Measurements from ENCODE around the gene MOCS1. TPM values are rescaled to one million over a fixed set of nuclear protein-coding genes. Genes with fewer than 3 reads are reported as not detected.

MOCS1 gene
- total and polyA plus RNA-seq, 2 donors from 2014 or later: 25.9 to 41.3 TPM

GRCh38 chr6:39884696-39885095, 49.6 kb downstream of the MOCS1 start:
- H3K9me3 ChIP-seq (ENCODE audit: control insufficient read depth in 2 of 3, insufficient read depth in 1 of 3, low read length in 3 of 3): no peaks in the 10 kb centered on the region
- intact Hi-C loops (cut with DNase I): no loop called here
- H3K36me3 ChIP-seq (ENCODE audit: control insufficient read depth in 2 of 3, insufficient read depth in 3 of 3, low read length in 3 of 3): no peaks in the 10 kb centered on the region
- FAIRE-seq (no peak), DNase-seq (no peak)
- TF ChIP-seq, protein P1, sequence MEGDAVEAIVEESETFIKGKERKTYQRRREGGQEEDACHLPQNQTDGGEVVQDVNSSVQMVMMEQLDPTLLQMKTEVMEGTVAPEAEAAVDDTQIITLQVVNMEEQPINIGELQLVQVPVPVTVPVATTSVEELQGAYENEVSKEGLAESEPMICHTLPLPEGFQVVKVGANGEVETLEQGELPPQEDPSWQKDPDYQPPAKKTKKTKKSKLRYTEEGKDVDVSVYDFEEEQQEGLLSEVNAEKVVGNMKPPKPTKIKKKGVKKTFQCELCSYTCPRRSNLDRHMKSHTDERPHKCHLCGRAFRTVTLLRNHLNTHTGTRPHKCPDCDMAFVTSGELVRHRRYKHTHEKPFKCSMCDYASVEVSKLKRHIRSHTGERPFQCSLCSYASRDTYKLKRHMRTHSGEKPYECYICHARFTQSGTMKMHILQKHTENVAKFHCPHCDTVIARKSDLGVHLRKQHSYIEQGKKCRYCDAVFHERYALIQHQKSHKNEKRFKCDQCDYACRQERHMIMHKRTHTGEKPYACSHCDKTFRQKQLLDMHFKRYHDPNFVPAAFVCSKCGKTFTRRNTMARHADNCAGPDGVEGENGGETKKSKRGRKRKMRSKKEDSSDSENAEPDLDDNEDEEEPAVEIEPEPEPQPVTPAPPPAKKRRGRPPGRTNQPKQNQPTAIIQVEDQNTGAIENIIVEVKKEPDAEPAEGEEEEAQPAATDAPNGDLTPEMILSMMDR (IDR thresholded peaks at IDR 0.05; ENCODE audit: borderline replicate concordance, extremely low read depth, insufficient read depth): no peak
- no peak overlapping the region for H3K27ac ChIP-seq (ENCODE audit: low read depth in 2 of 2, low read length in 2 of 2)
- H3K4me3 ChIP-seq (ENCODE audit: low read length in 3 of 3): no peak overlapping the region
- H3K27me3 ChIP-seq (ENCODE audit: control insufficient read depth, insufficient read depth, low read length): no peaks in the 10 kb centered on the region
- H3K9ac ChIP-seq (ENCODE audit: low read length in 3 of 3): no peak overlapping the region
- peaks cover 0 to 3% (median 0%) of the 10 kb centered on the region in 3 donors for H3K4me1 ChIP-seq (ENCODE audit: control insufficient read depth in 2 of 3, insufficient read depth in 2 of 3, low read depth in 1 of 3, low read length in 3 of 3)

- FAIRE-seq: no peak
- TF ChIP-seq, protein P1 (IDR thresholded peaks at IDR 0.05; ENCODE audit: borderline replicate concordance, extremely low read depth, insufficient read depth): no peak
- H3K27me3 ChIP-seq (ENCODE audit: control insufficient read depth, insufficient read depth, low read length): no peaks in the 10 kb centered on the region
- no peaks in the 10 kb centered on the region for H3K9me3 ChIP-seq (ENCODE audit: control insufficient read depth in 2 of 3, insufficient read depth in 1 of 3, low read length in 3 of 3)
- H3K36me3 ChIP-seq (ENCODE audit: control insufficient read depth in 2 of 3, insufficient read depth in 3 of 3, low read length in 3 of 3): no peaks in the 10 kb centered on the region
- no peak overlapping the region for H3K9ac ChIP-seq (ENCODE audit: low read length in 3 of 3)
- peak; percentile 69 to 96 (median 84) for DNase-seq
- no peak overlapping the region for H3K4me3 ChIP-seq (ENCODE audit: low read length in 3 of 3)
- peak overlapping the region in 1 of 2 donors; percentile 24 for H3K27ac ChIP-seq (ENCODE audit: low read depth in 2 of 2, low read length in 2 of 2)
- peaks cover 0 to 3% (median 0%) of the 10 kb centered on the region in 3 donors for H3K4me1 ChIP-seq (ENCODE audit: control insufficient read depth in 2 of 3, insufficient read depth in 2 of 3, low read depth in 1 of 3, low read length in 3 of 3)
- intact Hi-C loops (cut with DNase I): no loop called here
Measured at GRCh38 chr6:39882531-39882899, 51.7 kb downstream of the MOCS1 start.

DNA sequence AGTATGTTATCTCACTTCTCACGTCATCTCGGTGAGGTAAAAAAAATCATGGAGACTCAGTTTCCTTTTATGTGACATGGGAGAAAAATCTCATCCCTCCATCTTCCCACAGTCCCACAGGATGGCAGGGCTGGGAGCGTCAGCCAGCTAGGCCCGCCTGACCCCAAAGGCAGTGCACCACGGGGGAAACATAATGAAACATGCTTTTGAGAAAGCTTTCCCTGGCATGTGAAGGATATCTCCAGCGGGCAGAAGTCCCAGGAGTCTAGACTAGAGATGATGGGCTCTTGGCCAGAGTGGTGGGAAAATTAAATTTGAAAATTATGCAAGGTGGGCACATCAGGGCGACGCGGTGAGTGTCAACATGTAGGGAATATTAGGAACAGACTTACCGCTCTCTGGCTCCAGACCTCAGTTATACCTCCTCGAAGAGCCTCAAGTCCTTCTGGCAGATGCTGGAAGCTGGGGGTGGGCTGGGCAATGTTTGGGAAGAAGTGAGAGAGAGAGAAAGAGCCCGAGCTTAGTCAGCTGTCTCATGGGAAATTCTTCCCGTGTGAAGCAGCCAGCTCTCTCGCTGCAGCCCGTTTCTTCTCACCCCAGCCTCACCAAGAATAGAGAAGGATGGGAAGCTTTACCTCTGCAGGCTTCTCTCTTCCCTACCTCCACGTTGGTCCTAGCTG, 52.3 kb downstream of the MOCS1 start:
- TF ChIP-seq, protein P1 (IDR thresholded peaks at IDR 0.05; ENCODE audit: borderline replicate concordance, extremely low read depth, insufficient read depth): no peak
- H3K27ac ChIP-seq (ENCODE audit: low read depth in 2 of 2, low read length in 2 of 2): peak overlapping the region in 1 of 2 donors; percentile 24
- H3K9me3 ChIP-seq (ENCODE audit: control insufficient read depth in 2 of 3, insufficient read depth in 1 of 3, low read length in 3 of 3): no peaks in the 10 kb centered on the region
- FAIRE-seq: no peak
- DNase-seq: no peak
- H3K4me1 ChIP-seq (ENCODE audit: control insufficient read depth in 2 of 3, insufficient read depth in 2 of 3, low read depth in 1 of 3, low read length in 3 of 3): peaks cover 0 to 5% (median 0%) of the 10 kb centered on the region in 3 donors
- no peak overlapping the region for H3K9ac ChIP-seq (ENCODE audit: low read length in 3 of 3)
- no peaks in the 10 kb centered on the region for H3K27me3 ChIP-seq (ENCODE audit: control insufficient read depth, insufficient read depth, low read length)
- intact Hi-C loops (cut with DNase I): no loop called here
- no peaks in the 10 kb centered on the region for H3K36me3 ChIP-seq (ENCODE audit: control insufficient read depth in 2 of 3, insufficient read depth in 3 of 3, low read length in 3 of 3)
- no peak overlapping the region for H3K4me3 ChIP-seq (ENCODE audit: low read length in 3 of 3)
